ENCODE data around the gene SFT2D1.
"Not testable (repeated sequence)": the region's sequence is repeated elsewhere in the genome, so short reads cannot be mapped to it uniquely, and the experiment has no call there.

The SFT2D1 gene

DNA sequence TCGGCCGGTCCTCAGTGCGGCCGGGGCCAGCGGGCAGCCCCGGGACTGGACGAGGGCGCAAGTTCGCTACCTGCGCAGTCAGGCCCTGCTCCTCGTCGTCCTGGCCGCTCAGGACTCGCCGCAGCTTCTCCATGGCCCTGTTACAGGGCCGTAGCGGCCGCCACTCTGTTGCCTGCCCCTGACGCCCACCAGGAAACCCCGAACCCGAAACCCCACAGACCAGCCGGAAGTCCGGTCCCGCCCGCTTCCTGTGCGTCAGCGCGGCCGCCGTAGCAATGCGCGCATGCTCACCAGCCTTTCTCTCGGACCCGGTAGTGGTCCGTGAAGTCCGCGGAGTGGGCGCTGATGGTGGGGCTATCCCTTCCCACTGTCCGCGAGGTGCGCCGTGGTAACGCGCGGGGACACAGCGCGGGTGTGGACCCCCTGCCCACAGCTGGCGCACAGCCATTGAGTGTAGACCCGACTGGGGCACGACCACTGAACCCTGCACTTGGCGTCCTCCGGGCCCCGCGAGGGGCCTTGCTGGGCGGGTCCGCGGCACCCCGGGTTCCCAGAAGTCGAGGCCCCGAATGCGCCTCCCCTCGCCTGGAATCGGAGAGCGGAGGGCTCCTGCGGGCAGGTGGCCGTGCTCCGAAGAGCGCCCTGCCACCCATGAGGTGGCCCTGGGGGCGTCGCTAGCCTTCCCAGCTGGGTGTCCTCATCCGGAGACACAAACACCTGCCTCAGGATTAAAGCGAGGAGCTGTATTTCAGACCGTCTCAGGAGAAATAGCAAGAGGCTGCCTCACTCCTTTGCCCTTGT is at the start of gene SFT2D1:
Gene SFT2D1 (minus strand): TSS at position 197 of the 801 bp plus-strand sequence. CDS start 64 bp downstream, at position 133.
- TF ChIP-seq, protein P1, sequence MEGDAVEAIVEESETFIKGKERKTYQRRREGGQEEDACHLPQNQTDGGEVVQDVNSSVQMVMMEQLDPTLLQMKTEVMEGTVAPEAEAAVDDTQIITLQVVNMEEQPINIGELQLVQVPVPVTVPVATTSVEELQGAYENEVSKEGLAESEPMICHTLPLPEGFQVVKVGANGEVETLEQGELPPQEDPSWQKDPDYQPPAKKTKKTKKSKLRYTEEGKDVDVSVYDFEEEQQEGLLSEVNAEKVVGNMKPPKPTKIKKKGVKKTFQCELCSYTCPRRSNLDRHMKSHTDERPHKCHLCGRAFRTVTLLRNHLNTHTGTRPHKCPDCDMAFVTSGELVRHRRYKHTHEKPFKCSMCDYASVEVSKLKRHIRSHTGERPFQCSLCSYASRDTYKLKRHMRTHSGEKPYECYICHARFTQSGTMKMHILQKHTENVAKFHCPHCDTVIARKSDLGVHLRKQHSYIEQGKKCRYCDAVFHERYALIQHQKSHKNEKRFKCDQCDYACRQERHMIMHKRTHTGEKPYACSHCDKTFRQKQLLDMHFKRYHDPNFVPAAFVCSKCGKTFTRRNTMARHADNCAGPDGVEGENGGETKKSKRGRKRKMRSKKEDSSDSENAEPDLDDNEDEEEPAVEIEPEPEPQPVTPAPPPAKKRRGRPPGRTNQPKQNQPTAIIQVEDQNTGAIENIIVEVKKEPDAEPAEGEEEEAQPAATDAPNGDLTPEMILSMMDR (IDR thresholded peaks at IDR 0.05; ENCODE audit: extremely low read depth, insufficient read depth, missing control alignments): peak; percentile 4
- in situ Hi-C loops (cut with MboI; ENCODE audit: low pct_unique_long_range_greater_than_20kb, low sequenced_read_pairs, unreplicated experiment): no loop called here
- peak; percentile 94 for DNase-seq (ENCODE audit: low spot score)

DNA sequence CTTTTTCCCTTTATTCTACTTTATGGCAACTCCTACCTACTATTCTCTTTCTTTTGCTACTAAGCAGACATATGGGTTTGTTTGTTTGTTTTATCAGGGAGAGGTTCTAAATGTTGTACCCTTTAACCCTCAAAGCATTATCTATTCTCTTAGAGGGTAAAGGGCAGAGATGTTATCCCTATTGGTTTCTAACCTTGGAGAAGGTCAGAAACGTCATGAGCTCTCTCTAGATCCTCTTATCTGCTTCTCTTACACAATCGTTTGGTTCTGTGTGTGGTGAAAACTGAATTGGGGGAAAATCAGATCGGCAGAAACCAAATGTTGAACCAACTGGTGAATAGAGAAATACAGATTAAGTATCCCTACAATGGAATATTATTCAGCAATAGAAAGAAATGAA is 46.8 kb upstream of the SFT2D1 start:
- in situ Hi-C loops (cut with MboI; ENCODE audit: low pct_unique_long_range_greater_than_20kb, low sequenced_read_pairs, unreplicated experiment): loop anchor here (10.0 kb wide), 1 partner anchor 64 kb away; no protein-coding TSS in a partner anchor
- TF ChIP-seq, protein P1 (IDR thresholded peaks at IDR 0.05; ENCODE audit: extremely low read depth, insufficient read depth, missing control alignments): no peak
- DNase-seq (ENCODE audit: low spot score): no peak

DNA sequence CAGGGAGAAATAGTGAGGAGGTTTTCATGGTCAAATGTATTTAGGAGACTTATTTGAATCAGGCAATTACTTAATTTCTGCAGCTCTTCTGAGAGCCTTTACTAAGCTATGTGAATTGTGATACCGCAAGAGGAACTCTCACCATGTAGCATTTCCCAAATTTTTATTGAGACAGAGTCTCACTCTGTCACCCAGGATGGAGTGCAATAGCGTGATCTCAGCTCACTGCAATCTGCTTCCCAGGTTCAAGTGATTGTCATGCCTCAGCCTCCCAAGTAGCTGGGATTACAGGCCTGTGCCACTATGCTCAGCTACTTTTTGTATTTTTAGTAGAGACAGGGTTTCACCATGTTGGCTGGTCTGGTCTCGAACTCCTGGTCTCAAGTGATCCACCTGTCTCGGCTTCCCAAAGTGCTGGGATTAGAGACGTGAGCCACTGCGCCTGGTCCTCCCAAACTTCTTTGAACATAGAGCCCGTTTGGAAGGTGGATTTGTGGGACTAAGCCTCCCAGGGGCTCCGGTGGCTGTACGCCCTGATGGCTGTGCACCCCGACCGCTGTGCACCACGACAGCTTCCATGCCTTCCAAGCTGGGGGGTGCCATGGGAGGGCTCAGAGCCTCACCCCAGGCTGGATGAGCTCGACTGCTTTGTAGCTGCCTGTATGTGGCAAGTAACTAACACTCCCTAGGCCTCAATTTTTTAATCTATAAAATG is 46.1 kb upstream of the SFT2D1 start:
- in situ Hi-C loops (cut with MboI; ENCODE audit: low pct_unique_long_range_greater_than_20kb, low sequenced_read_pairs, unreplicated experiment): loop anchor here (10.0 kb wide), 1 partner anchor 64 kb away; no protein-coding TSS in a partner anchor
- TF ChIP-seq, protein P1 (IDR thresholded peaks at IDR 0.05; ENCODE audit: extremely low read depth, insufficient read depth, missing control alignments): no peak
- DNase-seq (ENCODE audit: low spot score): no peak

DNA sequence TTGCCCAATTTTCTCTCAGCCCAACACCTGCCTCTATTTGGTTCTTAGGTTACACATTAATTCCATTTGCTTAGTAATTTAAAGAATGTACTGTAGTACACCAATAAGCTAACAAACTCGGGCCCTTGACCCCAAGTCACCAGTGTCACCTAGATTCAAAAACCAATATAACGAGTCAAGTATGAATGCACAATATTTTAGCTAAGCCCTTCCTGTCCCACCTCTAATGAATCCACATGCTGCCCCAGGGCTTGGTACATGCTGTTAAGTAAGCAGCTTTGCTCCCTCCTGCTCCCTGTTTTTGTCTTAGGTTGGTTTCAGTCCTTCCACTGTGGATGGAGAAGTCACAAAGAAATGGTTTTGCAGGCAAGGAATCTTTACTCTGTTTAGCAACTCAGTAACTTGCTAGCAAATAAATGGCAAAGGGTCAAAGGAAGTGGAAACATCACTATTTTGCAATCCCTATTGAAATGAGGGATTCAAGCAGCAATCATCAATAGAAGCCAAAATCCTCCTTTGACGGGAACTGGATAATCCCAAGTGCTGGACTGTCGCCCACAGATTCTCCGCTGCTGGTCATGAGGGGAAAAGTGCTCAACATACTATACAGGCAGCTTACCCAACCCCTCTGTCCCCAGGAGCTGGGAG is 45.4 kb upstream of the SFT2D1 start:
- TF ChIP-seq, protein P1 (IDR thresholded peaks at IDR 0.05; ENCODE audit: extremely low read depth, insufficient read depth, missing control alignments): no peak
- in situ Hi-C loops (cut with MboI; ENCODE audit: low pct_unique_long_range_greater_than_20kb, low sequenced_read_pairs, unreplicated experiment): loop anchor here (10.0 kb wide), 1 partner anchor 63 kb away; no protein-coding TSS in a partner anchor
- DNase-seq (ENCODE audit: low spot score): no peak

DNA sequence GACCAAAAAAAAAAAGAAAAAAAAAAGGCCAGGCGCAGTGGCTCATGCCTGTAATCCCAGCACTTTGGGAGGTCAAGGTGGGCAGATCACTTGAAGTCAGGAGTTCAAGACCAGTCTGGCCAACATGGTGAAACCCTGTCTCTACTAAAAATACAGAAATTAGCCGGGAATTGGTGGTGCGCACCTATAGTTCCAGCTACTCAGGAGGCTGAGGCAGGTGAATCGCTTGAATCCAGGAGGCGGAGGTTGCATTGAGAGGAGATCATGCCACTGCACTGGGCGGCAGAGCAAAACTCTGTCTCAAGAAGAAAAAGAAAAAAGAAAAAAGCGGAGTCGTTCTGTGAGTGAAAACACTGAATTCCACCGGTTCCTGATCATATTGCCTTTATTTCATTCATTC is 44.8 kb upstream of the SFT2D1 start:
- DNase-seq (ENCODE audit: low spot score): not testable (repeated sequence)

DNA sequence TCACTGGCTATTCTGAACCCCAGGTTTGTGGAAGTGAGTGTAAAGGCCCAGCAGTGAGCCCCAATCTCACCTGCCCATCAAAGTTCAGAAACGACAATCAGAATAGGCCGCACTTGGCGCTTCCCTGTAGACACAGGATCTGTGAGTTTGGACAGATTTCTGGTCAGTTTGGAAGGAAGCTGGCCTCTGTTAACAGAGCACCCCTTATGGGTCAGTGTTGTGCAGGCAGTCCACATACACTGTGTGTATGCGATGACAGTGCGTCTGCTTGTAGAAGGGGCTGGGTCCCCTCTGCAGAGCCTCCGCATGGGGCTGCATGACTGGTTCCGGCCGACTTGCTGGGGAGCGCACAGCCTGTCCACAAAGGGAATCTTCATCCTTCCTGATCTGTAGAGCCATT is 43.8 kb upstream of the SFT2D1 start:
- TF ChIP-seq, protein P1 (IDR thresholded peaks at IDR 0.05; ENCODE audit: extremely low read depth, insufficient read depth, missing control alignments): no peak
- in situ Hi-C loops (cut with MboI; ENCODE audit: low pct_unique_long_range_greater_than_20kb, low sequenced_read_pairs, unreplicated experiment): loop anchor here (10.0 kb wide), 1 partner anchor 61 kb away; no protein-coding TSS in a partner anchor
- no peak for DNase-seq (ENCODE audit: low spot score)

More for the DNA sequence above, 44.8 kb upstream of the SFT2D1 start:
- in situ Hi-C loops (cut with MboI; ENCODE audit: low pct_unique_long_range_greater_than_20kb, low sequenced_read_pairs, unreplicated experiment): loop anchor here (10.0 kb wide), 1 partner anchor 62 kb away; no protein-coding TSS in a partner anchor

DNA sequence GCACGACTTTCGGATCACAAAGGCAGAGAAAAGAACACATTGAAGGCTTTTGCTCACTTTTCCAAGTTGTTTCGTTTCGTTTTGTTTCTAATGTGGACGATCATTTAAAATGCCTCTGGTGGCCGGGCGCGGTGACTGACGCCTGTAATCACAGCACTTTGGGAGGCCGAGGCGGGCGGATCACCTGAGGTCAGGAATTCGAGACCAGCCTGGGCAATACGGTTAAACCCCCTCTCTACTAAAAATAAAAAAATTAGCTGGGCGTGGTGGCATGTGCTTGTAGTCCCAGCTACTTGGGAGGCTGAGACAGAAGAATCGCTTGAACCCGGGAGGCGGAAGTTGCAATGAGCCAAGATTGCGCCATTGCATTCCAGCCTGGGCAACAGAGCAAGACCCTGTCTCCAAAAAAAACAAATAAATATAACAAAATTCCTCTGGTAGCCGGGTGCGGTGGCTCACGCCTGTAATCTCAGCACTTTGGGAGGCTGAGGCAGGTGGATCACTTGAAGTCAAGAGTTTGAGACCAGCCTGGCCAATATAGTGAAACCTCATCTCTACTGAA is 41.5 kb upstream of the SFT2D1 start:
- not testable (repeated sequence) for DNase-seq (ENCODE audit: low spot score)
- in situ Hi-C loops (cut with MboI; ENCODE audit: low pct_unique_long_range_greater_than_20kb, low sequenced_read_pairs, unreplicated experiment): loop anchor here (10.0 kb wide), 1 partner anchor 59 kb away; no protein-coding TSS in a partner anchor

All from GM13977 (cell line).